ENCODE data around the gene GCK.

The GCK gene

GRCh38 chr7:44222074-44222473, 32.8 kb upstream of the GCK start:
- DNase-seq = no peak

- DNase-seq = no peak
Measured at GRCh38 chr7:44221231-44221791, 32.1 kb upstream of the GCK start.

- DNase-seq = no peak
Measured at GRCh38 chr7:44220358-44221112, 31.3 kb upstream of the GCK start.

- no peak for DNase-seq
Measured at GRCh38 chr7:44220046-44220357, 30.8 kb upstream of the GCK start.

- no peak for DNase-seq
Measured at GRCh38 chr7:44219371-44220045, 30.3 kb upstream of the GCK start.

GRCh38 chr7:44218418-44219201, 29.4 kb upstream of the GCK start:
- no peak for DNase-seq

GRCh38 chr7:44217852-44218402, 28.7 kb upstream of the GCK start:
- no peak for DNase-seq

- no peak for DNase-seq
Measured at GRCh38 chr7:44217223-44217714, 28.0 kb upstream of the GCK start.

GRCh38 chr7:44216521-44217222, 27.4 kb upstream of the GCK start:
- DNase-seq = no peak

GRCh38 chr7:44216019-44216418, 26.8 kb upstream of the GCK start:
- no peak for DNase-seq

- DNase-seq = no peak
Measured at GRCh38 chr7:44215531-44215930, 26.3 kb upstream of the GCK start.

GRCh38 chr7:44213877-44214388, 24.7 kb upstream of the GCK start:
- no peak for DNase-seq

- DNase-seq = no peak
Measured at GRCh38 chr7:44213206-44213876, 24.1 kb upstream of the GCK start.

GRCh38 chr7:44212581-44213184, 23.4 kb upstream of the GCK start:
- DNase-seq = no peak

GRCh38 chr7:44212018-44212417, 22.8 kb upstream of the GCK start:
- DNase-seq = no peak

- DNase-seq = no peak
Measured at GRCh38 chr7:44211126-44211675, 22.0 kb upstream of the GCK start.

- no peak for DNase-seq
Measured at GRCh38 chr7:44210107-44210506, 20.9 kb upstream of the GCK start.

GRCh38 chr7:44208085-44208484, 18.8 kb upstream of the GCK start:
- no peak for DNase-seq

GRCh38 chr7:44206008-44206407, 16.8 kb upstream of the GCK start:
- no peak for DNase-seq

GRCh38 chr7:44201813-44202212, 12.6 kb upstream of the GCK start:
- DNase-seq = no peak

Data from stimulated activated CD4-positive, alpha-beta T cell treated with anti-CD3 and anti-CD28 coated beads, Interleukin-2, amount 100 ng/mL, for 48 hours (primary cell).